ENCODE results near the gene SLC12A3.

- no peak for TF ChIP-seq CTCF (conservative IDR thresholded peaks at IDR 0.05 in 1 of 2, IDR thresholded peaks at IDR 0.05 in 1 of 2; ENCODE audit: low read depth in 1 of 2, low read length in 2 of 2)
- no peak for TF ChIP-seq EZH2 (IDR thresholded peaks at IDR 0.05; ENCODE audit: low read length, missing control alignments)
Measured at GRCh38 chr16:56936491-56936890, 71.5 kb downstream of the SLC12A3 start.

Measured in fibroblast of lung (primary cell).